Activated naive CD4-positive, alpha-beta T cell treated with anti-CD3 and anti-CD28 coated beads, Interleukin-2, amount 50 U/mL, for 72 hours (primary cell): ENCODE results near the gene PKN2. TPM values are rescaled to one million over a fixed set of nuclear protein-coding genes. Genes with fewer than 3 reads are reported as not detected.

Source experiments
- ATAC-seq, 2 donors: fragments of 150-1000 bp; cut with Tn5 transposase; 2 replicates each; pipeline ENCODE4 v1.10.0; 2021; ENCODE audit warnings: mild to moderate bottlenecking in 2 of 2, moderate library complexity in 2 of 2
- DNase-seq, 2 donors: peaks; one replicate each; pipeline ENCODE4 v3.0.0; 2021 to 2022; ENCODE audit warnings: low spot score in 2 of 2
- H3K27ac Mint-ChIP-seq, 2 donors: one replicate each; pipeline ENCODE4 v1.8.0; 2022; ENCODE audit warnings: mild to moderate bottlenecking in 2 of 2, mixed read lengths in 2 of 2
- H3K36me3 Mint-ChIP-seq, 2 donors: one replicate each; pipeline ENCODE4 v1.8.0; 2022; ENCODE audit warnings: mixed read lengths in 2 of 2
- H3K9me3 Mint-ChIP-seq, 2 donors: one replicate each; pipeline ENCODE4 v1.8.0; 2022; ENCODE audit warnings: mixed read lengths in 2 of 2
- total RNA-seq, 2 donors: library from RNA; stranded (reverse); gene quantifications; one replicate each; pipeline ENCODE4 v1.2.3, GENCODE V29; 2022

PKN2 gene
- total RNA-seq, 2 donors from 2014 or later, result 27.0 to 35.0 TPM

- Mint-ChIP-seq H3K9me3 (no peaks in the 10 kb centered on the region), H3K27ac (peak overlapping the region in 1 of 2 donors; percentile 86)
Measured at GRCh38 chr1:88661951-88662699, 21.9 kb upstream of the PKN2 start.

DNA sequence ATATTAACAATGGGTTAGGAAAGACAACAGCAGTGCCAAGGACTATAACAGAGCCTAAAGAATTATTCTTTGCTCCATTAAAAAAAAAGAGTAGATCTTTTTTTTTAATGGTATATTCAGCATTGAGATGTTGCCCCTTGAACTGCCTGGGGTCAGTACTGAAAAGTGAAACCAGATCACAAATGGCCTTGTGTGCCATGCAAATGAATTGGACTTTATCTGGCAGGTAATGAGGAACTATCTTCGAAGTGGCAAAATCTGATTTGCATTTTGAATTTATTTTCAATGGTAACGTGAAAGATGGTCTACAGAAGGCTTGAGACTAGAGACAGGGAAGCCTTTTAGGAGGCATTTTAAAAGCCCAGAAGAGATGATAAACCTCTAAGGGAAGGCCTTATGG, 21.4 kb upstream of the PKN2 start:
- no peaks in the 10 kb centered on the region for H3K36me3 Mint-ChIP-seq
- no peak for DNase-seq
- ATAC-seq, result no peak
- H3K27ac Mint-ChIP-seq, result peak overlapping the region in 1 of 2 donors; percentile 86
- H3K9me3 Mint-ChIP-seq, result no peaks in the 10 kb centered on the region

More at GRCh38 chr1:88661951-88662699, 21.9 kb upstream of the PKN2 start:
- DNase-seq, result no peak
- H3K36me3 Mint-ChIP-seq, result no peaks in the 10 kb centered on the region
- no peak for ATAC-seq

GRCh38 chr1:88668405-88668804, 15.7 kb upstream of the PKN2 start:
- no peaks in the 10 kb centered on the region for H3K9me3 Mint-ChIP-seq
- H3K27ac Mint-ChIP-seq, result no peak overlapping the region
- ATAC-seq, result no peak
- no peak for DNase-seq
- H3K36me3 Mint-ChIP-seq, result no peaks in the 10 kb centered on the region

DNA sequence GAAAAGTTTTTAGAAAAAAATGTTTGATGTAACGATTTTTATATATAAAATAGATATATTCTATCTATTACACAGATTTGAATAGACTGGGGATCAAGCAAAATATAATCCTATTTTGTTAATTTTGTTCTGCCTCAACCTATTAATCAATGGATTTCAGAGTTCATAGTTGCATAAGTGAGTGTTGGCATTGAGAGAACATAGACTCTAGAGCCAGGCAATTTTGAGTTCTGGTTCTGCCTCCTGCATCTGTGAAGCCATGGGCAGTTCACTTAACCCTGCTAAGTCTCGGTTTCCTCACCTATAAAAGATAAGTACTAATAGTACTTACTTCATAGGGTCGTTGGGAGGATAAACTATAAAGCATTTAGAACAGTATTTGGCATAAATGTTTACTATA, 13.6 kb upstream of the PKN2 start:
- ATAC-seq, result no peak
- no peaks in the 10 kb centered on the region for H3K36me3 Mint-ChIP-seq

GRCh38 chr1:88673446-88673845, 10.6 kb upstream of the PKN2 start:
- H3K27ac Mint-ChIP-seq, result no peak overlapping the region
- no peak for ATAC-seq
- no peak for DNase-seq
- no peaks in the 10 kb centered on the region for H3K36me3 Mint-ChIP-seq
- H3K9me3 Mint-ChIP-seq, result no peaks in the 10 kb centered on the region

More for the DNA sequence above, 13.6 kb upstream of the PKN2 start:
- no peak for DNase-seq
- Mint-ChIP-seq H3K27ac (no peak overlapping the region), H3K9me3 (no peaks in the 10 kb centered on the region)

GRCh38 chr1:88678405-88678804, 5.7 kb upstream of the PKN2 start:
- Mint-ChIP-seq H3K36me3 (peaks cover 0 to 7% of the 10 kb centered on the region in 2 donors), H3K9me3 (no peaks in the 10 kb centered on the region), H3K27ac (no peak overlapping the region)
- DNase-seq (no peak), ATAC-seq (no peak)

DNA sequence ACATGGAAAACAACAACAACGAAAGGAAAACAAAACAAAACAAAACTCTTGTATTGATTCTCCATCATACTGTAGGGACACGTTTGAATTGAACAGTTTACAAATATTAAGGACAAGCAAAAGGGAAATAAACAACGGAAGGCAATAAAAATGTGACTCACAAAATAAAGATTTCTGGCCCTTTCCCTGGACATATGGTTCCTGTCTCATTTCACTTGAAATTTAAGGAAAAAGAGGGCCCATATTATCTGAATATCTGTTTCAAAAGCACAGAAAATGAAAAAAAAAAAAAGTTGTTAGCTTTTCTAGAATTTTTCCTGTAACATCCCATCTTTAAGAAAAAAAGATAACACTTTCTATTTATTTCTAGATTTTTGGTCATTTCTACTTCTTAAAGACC, 3.6 kb upstream of the PKN2 start:
- H3K36me3 Mint-ChIP-seq, result peaks cover 0 to 17% of the 10 kb centered on the region in 2 donors
- no peak overlapping the region for H3K27ac Mint-ChIP-seq

GRCh38 chr1:88680911-88681622, 3.0 kb upstream of the PKN2 start:
- ATAC-seq, result no peak
- Mint-ChIP-seq H3K36me3 (peaks cover 0 to 17% of the 10 kb centered on the region in 2 donors), H3K27ac (no peak overlapping the region), H3K9me3 (no peaks in the 10 kb centered on the region)
- DNase-seq, result no peak

More for the DNA sequence above, 3.6 kb upstream of the PKN2 start:
- H3K9me3 Mint-ChIP-seq, result no peaks in the 10 kb centered on the region
- DNase-seq (no peak), ATAC-seq (no peak)

- ATAC-seq (peak; percentile 36 to 48), DNase-seq (peak; percentile 65 to 67)
- Mint-ChIP-seq H3K27ac (peak overlapping the region; percentile 96 to 99), H3K36me3 (peaks cover 0 to 17% of the 10 kb centered on the region in 2 donors), H3K9me3 (no peaks in the 10 kb centered on the region)
Measured at GRCh38 chr1:88684482-88685258, 597 bp downstream of the PKN2 start.

GRCh38 chr1:88685259-88685620, 1.2 kb downstream of the PKN2 start:
- peak overlapping the region; percentile 96 to 98 for H3K27ac Mint-ChIP-seq
- DNase-seq, result no peak

GRCh38 chr1:88691540-88691939, 7.5 kb downstream of the PKN2 start:
- no peak for DNase-seq
- H3K27ac Mint-ChIP-seq, result no peak overlapping the region
- no peak for ATAC-seq
- no peaks in the 10 kb centered on the region for H3K9me3 Mint-ChIP-seq
- H3K36me3 Mint-ChIP-seq, result no peaks in the 10 kb centered on the region

More at GRCh38 chr1:88685259-88685620, 1.2 kb downstream of the PKN2 start:
- H3K36me3 Mint-ChIP-seq, result peaks cover 0 to 17% of the 10 kb centered on the region in 2 donors
- ATAC-seq, result no peak
- no peaks in the 10 kb centered on the region for H3K9me3 Mint-ChIP-seq

- DNase-seq, result no peak
- no peak for ATAC-seq
Measured at GRCh38 chr1:88695781-88696180, 11.7 kb downstream of the PKN2 start.

GRCh38 chr1:88697503-88697902, 13.4 kb downstream of the PKN2 start:
- ATAC-seq (no peak), DNase-seq (no peak)
- Mint-ChIP-seq H3K36me3 (peaks cover 0 to 8% of the 10 kb centered on the region in 2 donors), H3K9me3 (no peaks in the 10 kb centered on the region), H3K27ac (no peak overlapping the region)

More at GRCh38 chr1:88695781-88696180, 11.7 kb downstream of the PKN2 start:
- Mint-ChIP-seq H3K27ac (no peak overlapping the region), H3K9me3 (no peaks in the 10 kb centered on the region), H3K36me3 (peaks cover 0 to 8% of the 10 kb centered on the region in 2 donors)

DNA sequence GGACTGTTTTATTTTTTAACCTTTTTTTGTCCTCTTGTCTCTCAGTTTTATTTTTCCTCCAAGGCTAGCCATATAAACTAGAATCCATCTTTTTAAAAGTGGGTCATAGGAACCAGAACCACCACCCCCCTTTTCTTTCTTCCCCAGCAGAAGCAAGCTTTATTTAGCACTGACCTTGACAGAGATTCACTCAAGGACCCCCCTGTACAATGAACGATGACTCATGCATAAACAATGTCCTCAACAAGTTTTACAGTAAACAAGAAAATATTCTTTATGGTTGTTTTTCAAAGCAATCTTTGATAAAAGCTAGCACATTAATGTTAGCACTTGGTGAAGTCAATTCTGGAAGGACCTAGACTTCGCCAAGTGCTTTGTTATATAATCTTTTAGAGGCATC, 14.1 kb downstream of the PKN2 start:
- ATAC-seq (no peak), DNase-seq (no peak)
- peaks cover 0 to 8% of the 10 kb centered on the region in 2 donors for H3K36me3 Mint-ChIP-seq
- H3K9me3 Mint-ChIP-seq, result no peaks in the 10 kb centered on the region
- H3K27ac Mint-ChIP-seq, result no peak overlapping the region

GRCh38 chr1:88698764-88699163, 14.7 kb downstream of the PKN2 start:
- no peak for ATAC-seq
- DNase-seq, result no peak
- H3K36me3 Mint-ChIP-seq, result peaks cover 0 to 8% of the 10 kb centered on the region in 2 donors

GRCh38 chr1:88700425-88701013, 16.4 kb downstream of the PKN2 start:
- no peaks in the 10 kb centered on the region for H3K9me3 Mint-ChIP-seq
- ATAC-seq (no peak), DNase-seq (no peak)
- H3K27ac Mint-ChIP-seq, result no peak overlapping the region
- peaks cover 0 to 8% of the 10 kb centered on the region in 2 donors for H3K36me3 Mint-ChIP-seq

More at GRCh38 chr1:88698764-88699163, 14.7 kb downstream of the PKN2 start:
- Mint-ChIP-seq H3K9me3 (no peaks in the 10 kb centered on the region), H3K27ac (no peak overlapping the region)
